Neural cell (in vitro differentiated cells): ENCODE data around the gene NCEH1. TPM values are rescaled to one million over a fixed set of nuclear protein-coding genes. Genes with fewer than 3 reads are reported as not detected.

Experiments
- H2AFZ ChIP-seq: fragments of 200-600, 300-800 bp; sonication (generic), shearing (Covaris generic); 2 replicates; pipeline ENCODE4 v1.6.0; 2014; ENCODE audit warnings: low read depth, mild to moderate bottlenecking, antibody characterized with exemption, low read length, moderate library complexity
- H3F3A ChIP-seq: fragments of 200-600 bp; shearing (Covaris generic); 2 replicates; pipeline ENCODE4 v1.6.1; 2016; ENCODE audit warnings: mild to moderate bottlenecking, moderate library complexity, mixed read lengths, antibody characterized with exemption, low read length; ENCODE audit not compliant: insufficient read depth, poor library complexity, severe bottlenecking
- H3K27ac ChIP-seq: fragments of 200-600, 300-800 bp; sonication (generic), shearing (Covaris generic); 2 replicates; pipeline ENCODE4 v1.5.1; 2014; ENCODE audit warnings: mild to moderate bottlenecking, low read length, moderate library complexity
- H3K27me3 ChIP-seq: fragments of 300-800, 200-600 bp; sonication (generic), shearing (Covaris generic); 2 replicates; pipeline ENCODE4 v1.6.0; 2014; ENCODE audit warnings: mild to moderate bottlenecking, low read depth, low read length, moderate library complexity; ENCODE audit not compliant: insufficient read depth
- H3K36me3 ChIP-seq: fragments of 300-800, 200-600 bp; sonication (generic), shearing (Covaris generic); 2 replicates; pipeline ENCODE4 v1.5.1; 2014; ENCODE audit warnings: mild to moderate bottlenecking, antibody characterized with exemption, low read length, moderate library complexity; ENCODE audit not compliant: insufficient read depth
- H3K4me2 ChIP-seq: fragments of 300-800, 200-600 bp; sonication (generic), shearing (Covaris generic); 2 replicates; pipeline ENCODE4 v1.6.0; 2014; ENCODE audit warnings: mild to moderate bottlenecking, low read length
- H3K4me3 ChIP-seq: fragments of 300-800, 200-600 bp; sonication (generic), shearing (Covaris generic); 2 replicates; pipeline ENCODE4 v1.5.1; 2014; ENCODE audit warnings: mild to moderate bottlenecking, low read length, moderate library complexity
- H3K79me2 ChIP-seq: fragments of 200-600 bp; shearing (Covaris generic); replicated peaks from 2 replicates; pipeline ENCODE4 v1.6.0; 2014; ENCODE audit warnings: mild to moderate bottlenecking, low read length, moderate library complexity; ENCODE audit not compliant: insufficient read depth
- H3K9ac ChIP-seq: fragments of 300-800, 200-600 bp; sonication (generic), shearing (Covaris generic); 2 replicates; pipeline ENCODE4 v1.6.1; 2016; ENCODE audit warnings: mild to moderate bottlenecking, low read length, mixed read lengths
- H3K9me2 ChIP-seq: fragments of 200-600 bp; shearing (Covaris generic); 2 replicates; pipeline ENCODE4 v1.6.1; 2016; ENCODE audit warnings: mild to moderate bottlenecking, low read length, mixed read lengths; ENCODE audit not compliant: insufficient read depth
- H3K9me3 ChIP-seq: fragments of 200-600, 300-800 bp; sonication (generic), shearing (Covaris generic); 2 replicates; pipeline ENCODE4 v1.6.1; 2016; ENCODE audit warnings: mild to moderate bottlenecking, mixed run types, low read length, moderate library complexity, mixed read lengths
- H4K20me1 ChIP-seq: fragments of 200-600 bp; shearing (Covaris generic); 2 replicates; pipeline ENCODE4 v1.6.1; 2016; ENCODE audit warnings: mild to moderate bottlenecking, mixed run types; ENCODE audit not compliant: insufficient read depth
- EP300 ChIP-seq: fragments of 450-650 bp; conservative IDR thresholded peaks from 2 replicates; pipeline ENCODE4 v1.6.1; 2014; ENCODE audit warnings: antibody characterized with exemption, mild to moderate bottlenecking, moderate library complexity; ENCODE audit not compliant: poor library complexity, severe bottlenecking
- EZH2 ChIP-seq: fragments of 200-600, 300-800 bp; shearing (Covaris generic), sonication (generic); IDR thresholded peaks from 2 replicates; pipeline ENCODE4 v1.6.1; 2014; ENCODE audit warnings: antibody characterized with exemption, low read length, borderline replicate concordance, mild to moderate bottlenecking; ENCODE audit not compliant: insufficient read depth, poor library complexity, severe bottlenecking
- MXI1 ChIP-seq: fragments of 450-650 bp; conservative IDR thresholded peaks from 2 replicates; pipeline ENCODE4 v1.6.1; 2014; ENCODE audit warnings: antibody characterized with exemption, mild to moderate bottlenecking; ENCODE audit not compliant: poor library complexity, severe bottlenecking
- POLR2AphosphoS5 ChIP-seq: IDR thresholded peaks from 2 replicates; pipeline ENCODE4 v1.6.1; 2012
- RAD21 ChIP-seq: fragments of 450-650 bp; conservative IDR thresholded peaks from 2 replicates; pipeline ENCODE4 v1.6.1; 2014; ENCODE audit warnings: antibody characterized with exemption, mild to moderate bottlenecking, moderate library complexity
- SMC3 ChIP-seq: fragments of 450-650 bp; conservative IDR thresholded peaks from 2 replicates; pipeline ENCODE4 v1.6.1; 2014; ENCODE audit warnings: antibody characterized with exemption, mild to moderate bottlenecking, moderate library complexity; ENCODE audit not compliant: poor library complexity
- TAF1 ChIP-seq: IDR thresholded peaks from 2 replicates; pipeline ENCODE4 v1.6.1; 2012; ENCODE audit warnings: low read depth
- polyA plus RNA-seq: library from polyadenylated mRNA; depleted of rRNA; stranded (reverse); fragments of >200 nt; gene quantifications from 2 replicates; pipeline ENCODE4 v1.2.3, GENCODE V29; 2014
- TF ChIP-seq, protein P1 (sequence below): fragments of 450-650 bp; IDR thresholded peaks from 2 replicates; pipeline ENCODE4 v1.5.1; 2014; ENCODE audit warnings: antibody characterized with exemption, mild to moderate bottlenecking, moderate library complexity; ENCODE audit not compliant: poor library complexity, severe bottlenecking
- TF ChIP-seq, protein P2 (sequence below): IDR thresholded peaks from 2 replicates; pipeline ENCODE4 v1.6.1; 2012; ENCODE audit warnings: borderline replicate concordance

Gene NCEH1
- polyA plus RNA-seq, 1 donor from 2014 or later: 2.1 TPM

- Histone ChIP-seq H4K20me1 (no peaks in the 10 kb centered on the region), H3K79me2 (no peaks in the 10 kb centered on the region), H3K9me3 (no peaks in the 10 kb centered on the region), H3K4me3 (no peak overlapping the region), H3K4me2 (no peak overlapping the region), H2AFZ (no peak overlapping the region), H3K27me3 (no peaks in the 10 kb centered on the region), H3K36me3 (no peaks in the 10 kb centered on the region), H3K9ac (no peak overlapping the region), H3K27ac (no peak overlapping the region), H3K9me2 (no peaks in the 10 kb centered on the region), H3F3A (no peaks in the 10 kb centered on the region)
- TF ChIP-seq MXI1 (no peak), POLR2AphosphoS5 (no peak), EP300 (no peak), SMC3 (no peak), RAD21 (no peak), EZH2 (no peak), TAF1 (no peak)
- TF ChIP-seq, protein P1, sequence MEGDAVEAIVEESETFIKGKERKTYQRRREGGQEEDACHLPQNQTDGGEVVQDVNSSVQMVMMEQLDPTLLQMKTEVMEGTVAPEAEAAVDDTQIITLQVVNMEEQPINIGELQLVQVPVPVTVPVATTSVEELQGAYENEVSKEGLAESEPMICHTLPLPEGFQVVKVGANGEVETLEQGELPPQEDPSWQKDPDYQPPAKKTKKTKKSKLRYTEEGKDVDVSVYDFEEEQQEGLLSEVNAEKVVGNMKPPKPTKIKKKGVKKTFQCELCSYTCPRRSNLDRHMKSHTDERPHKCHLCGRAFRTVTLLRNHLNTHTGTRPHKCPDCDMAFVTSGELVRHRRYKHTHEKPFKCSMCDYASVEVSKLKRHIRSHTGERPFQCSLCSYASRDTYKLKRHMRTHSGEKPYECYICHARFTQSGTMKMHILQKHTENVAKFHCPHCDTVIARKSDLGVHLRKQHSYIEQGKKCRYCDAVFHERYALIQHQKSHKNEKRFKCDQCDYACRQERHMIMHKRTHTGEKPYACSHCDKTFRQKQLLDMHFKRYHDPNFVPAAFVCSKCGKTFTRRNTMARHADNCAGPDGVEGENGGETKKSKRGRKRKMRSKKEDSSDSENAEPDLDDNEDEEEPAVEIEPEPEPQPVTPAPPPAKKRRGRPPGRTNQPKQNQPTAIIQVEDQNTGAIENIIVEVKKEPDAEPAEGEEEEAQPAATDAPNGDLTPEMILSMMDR: no peak
- TF ChIP-seq, protein P2, sequence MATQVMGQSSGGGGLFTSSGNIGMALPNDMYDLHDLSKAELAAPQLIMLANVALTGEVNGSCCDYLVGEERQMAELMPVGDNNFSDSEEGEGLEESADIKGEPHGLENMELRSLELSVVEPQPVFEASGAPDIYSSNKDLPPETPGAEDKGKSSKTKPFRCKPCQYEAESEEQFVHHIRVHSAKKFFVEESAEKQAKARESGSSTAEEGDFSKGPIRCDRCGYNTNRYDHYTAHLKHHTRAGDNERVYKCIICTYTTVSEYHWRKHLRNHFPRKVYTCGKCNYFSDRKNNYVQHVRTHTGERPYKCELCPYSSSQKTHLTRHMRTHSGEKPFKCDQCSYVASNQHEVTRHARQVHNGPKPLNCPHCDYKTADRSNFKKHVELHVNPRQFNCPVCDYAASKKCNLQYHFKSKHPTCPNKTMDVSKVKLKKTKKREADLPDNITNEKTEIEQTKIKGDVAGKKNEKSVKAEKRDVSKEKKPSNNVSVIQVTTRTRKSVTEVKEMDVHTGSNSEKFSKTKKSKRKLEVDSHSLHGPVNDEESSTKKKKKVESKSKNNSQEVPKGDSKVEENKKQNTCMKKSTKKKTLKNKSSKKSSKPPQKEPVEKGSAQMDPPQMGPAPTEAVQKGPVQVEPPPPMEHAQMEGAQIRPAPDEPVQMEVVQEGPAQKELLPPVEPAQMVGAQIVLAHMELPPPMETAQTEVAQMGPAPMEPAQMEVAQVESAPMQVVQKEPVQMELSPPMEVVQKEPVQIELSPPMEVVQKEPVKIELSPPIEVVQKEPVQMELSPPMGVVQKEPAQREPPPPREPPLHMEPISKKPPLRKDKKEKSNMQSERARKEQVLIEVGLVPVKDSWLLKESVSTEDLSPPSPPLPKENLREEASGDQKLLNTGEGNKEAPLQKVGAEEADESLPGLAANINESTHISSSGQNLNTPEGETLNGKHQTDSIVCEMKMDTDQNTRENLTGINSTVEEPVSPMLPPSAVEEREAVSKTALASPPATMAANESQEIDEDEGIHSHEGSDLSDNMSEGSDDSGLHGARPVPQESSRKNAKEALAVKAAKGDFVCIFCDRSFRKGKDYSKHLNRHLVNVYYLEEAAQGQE: no peak
These were observed 22.3 kb downstream of the NCEH1 start for GRCh38 chr3:172688588-172688987.

- no peak overlapping the region for H3K27ac ChIP-seq
- H3K9me3 ChIP-seq: no peaks in the 10 kb centered on the region
- H2AFZ ChIP-seq: no peak overlapping the region
- no peaks in the 10 kb centered on the region for H3K79me2 ChIP-seq
- H3K27me3 ChIP-seq: no peaks in the 10 kb centered on the region
- no peaks in the 10 kb centered on the region for H3F3A ChIP-seq
- no peak overlapping the region for H3K4me3 ChIP-seq
- TF ChIP-seq MXI1 (no peak), TAF1 (no peak), EZH2 (no peak), POLR2AphosphoS5 (no peak), SMC3 (no peak)
- TF ChIP-seq, protein P2: no peak
- TF ChIP-seq, protein P1: no peak
- no peak overlapping the region for H3K4me2 ChIP-seq
- no peaks in the 10 kb centered on the region for H3K9me2 ChIP-seq
- H3K36me3 ChIP-seq: no peaks in the 10 kb centered on the region
- H3K9ac ChIP-seq: no peak overlapping the region
- H4K20me1 ChIP-seq: no peaks in the 10 kb centered on the region
These were observed 23.4 kb downstream of the NCEH1 start for GRCh38 chr3:172687501-172687900.
